Right lobe of liver (tissue), 6 donors: ENCODE data around the gene PEX11G. TPM values are rescaled to one million over a fixed set of nuclear protein-coding genes. Genes with fewer than 3 reads are reported as not detected.

ENCODE experiments used
- ATAC-seq, 4 donors: fragments of 200-7000 bp; cut with Tn5 transposase; one replicate each; pipeline ENCODE4 v1.9.1; 2020; ENCODE audit warnings: mild to moderate bottlenecking in 4 of 4, moderate library complexity in 4 of 4
- DNase-seq, 3 donors: peaks; one replicate each; pipeline ENCODE4 v3.0.0-alpha.2; 2020
- H3K27ac ChIP-seq, 3 donors: fragments of 200-600 bp; one replicate each; pipeline ENCODE4 v1.8.0; 2022
- H3K27me3 ChIP-seq, 2 donors: fragments of 200-600 bp; one replicate each; pipeline ENCODE4 v1.8.0; 2022
- H3K36me3 ChIP-seq, 4 donors: fragments of 200-600 bp; sonication (generic) in 1 of 4; one replicate each; pipeline versions ENCODE4 v1.5.1 to v1.8.0; 2017 to 2022; ENCODE audit warnings: control low read depth in 1 of 4
- H3K4me1 ChIP-seq, 4 donors: fragments of 200-600 bp; sonication (generic) in 1 of 4; one replicate each; pipeline versions ENCODE4 v1.5.1 to v1.8.0; 2017 to 2022; ENCODE audit warnings: control low read depth in 1 of 4
- H3K4me3 ChIP-seq, 3 donors: fragments of 200-600 bp; one replicate each; pipeline ENCODE4 v1.8.0; 2022
- H3K9me3 ChIP-seq, 4 donors: fragments of 200-600 bp; sonication (generic) in 1 of 4; one replicate each; pipeline versions ENCODE4 v1.5.1 to v1.8.0; 2017 to 2022; ENCODE audit warnings: control low read depth in 1 of 4
- POLR2A ChIP-seq: fragments of 450-650 bp; IDR thresholded peaks from one replicate; pipeline ENCODE4 v1.6.1; 2017; ENCODE audit warnings: antibody characterized with exemption, mild to moderate bottlenecking
- WGBS: methylation state at CpG from one replicate; pipeline ENCODE4 v1.1.6; 2018; ENCODE audit warnings: low coverage, low lambda C conversion rate; ENCODE audit not compliant: insufficient coverage; ENCODE audit errors: missing lambda C conversion rate; 5-methylcytosine and 5-hydroxymethylcytosine counted together
- intact Hi-C, 2 donors: fragments of 100-400 bp; cut with DNase I; formaldehyde crosslinking; loops; one replicate each; pipeline versions ENCODE4 v1.11.2 to v1.14.1; 2022
- total RNA-seq, 6 experiments: library from RNA; depleted of rRNA in 2 of 6; stranded (reverse); fragments of >200 nt in 2 of 6; fragmentation: NEBNext Ultra II Directional in 3 of 6; extraction: Animal tissue kit (Norgen Biotek cat#: 25700) in 3 of 6; gene quantifications; one replicate each; pipeline versions ENCODE4 v1.1.0 to v1.2.4, GENCODE V29; 2016 to 2023
- TF ChIP-seq, protein P1 (sequence below), 4 donors: fragments of 200-600 bp in 3 of 4; fragments of 450-650 bp in 1 of 4; IDR thresholded peaks; one replicate each; pipeline versions ENCODE4 v1.5.1 to v1.8.0; 2016 to 2022; ENCODE audit warnings: antibody characterized with exemption in 4 of 4, mild to moderate bottlenecking in 2 of 4
- donor health status: DM: no; HTN: yes; CAD: no.
- donor health status: DM: no; HTN: no; CAD: no.
- donor health status: DM: no; HTN: no; CAD: no.
- donor health status: DM: no; HTN: yes; CAD: no.
- donor health status: DM: no; HTN: yes; CAD: no.

The PEX11G gene
- total RNA-seq, 6 experiments from 2014 or later, result 4.8 to 14.3 (median 9.4) TPM

GRCh38 chr19:7522072-7522922 lies 33.5 kb upstream of the PEX11G start, which contains the start of gene MCOLN1:
Gene MCOLN1 (plus strand): TSS chr19:7522624. CDS start chr19:7522751, 127 bp downstream.
- Histone ChIP-seq H3K27ac (peak within 1 kb of the TSS; percentile 16 to 64 (median 63)), H3K9me3 (no peaks in the 10 kb centered on the region), H3K36me3 (peaks cover 0 to 7% (median 0%) of the 10 kb centered on the region in 4 donors), H3K27me3 (no peaks in the 10 kb centered on the region), H3K4me3 (peak within 1 kb of the TSS; percentile 56 to 77 (median 77)), H3K4me1 (peaks cover 0 to 32% (median 11%) of the 10 kb centered on the region in 4 donors)
- peak; percentile 99 to 100 (median 99) for DNase-seq
- ATAC-seq, result peak; percentile 73 to 88 (median 84)
- intact Hi-C loops, result no loop called here
- TF ChIP-seq POLR2A, result peak; percentile 67
- TF ChIP-seq, protein P1, sequence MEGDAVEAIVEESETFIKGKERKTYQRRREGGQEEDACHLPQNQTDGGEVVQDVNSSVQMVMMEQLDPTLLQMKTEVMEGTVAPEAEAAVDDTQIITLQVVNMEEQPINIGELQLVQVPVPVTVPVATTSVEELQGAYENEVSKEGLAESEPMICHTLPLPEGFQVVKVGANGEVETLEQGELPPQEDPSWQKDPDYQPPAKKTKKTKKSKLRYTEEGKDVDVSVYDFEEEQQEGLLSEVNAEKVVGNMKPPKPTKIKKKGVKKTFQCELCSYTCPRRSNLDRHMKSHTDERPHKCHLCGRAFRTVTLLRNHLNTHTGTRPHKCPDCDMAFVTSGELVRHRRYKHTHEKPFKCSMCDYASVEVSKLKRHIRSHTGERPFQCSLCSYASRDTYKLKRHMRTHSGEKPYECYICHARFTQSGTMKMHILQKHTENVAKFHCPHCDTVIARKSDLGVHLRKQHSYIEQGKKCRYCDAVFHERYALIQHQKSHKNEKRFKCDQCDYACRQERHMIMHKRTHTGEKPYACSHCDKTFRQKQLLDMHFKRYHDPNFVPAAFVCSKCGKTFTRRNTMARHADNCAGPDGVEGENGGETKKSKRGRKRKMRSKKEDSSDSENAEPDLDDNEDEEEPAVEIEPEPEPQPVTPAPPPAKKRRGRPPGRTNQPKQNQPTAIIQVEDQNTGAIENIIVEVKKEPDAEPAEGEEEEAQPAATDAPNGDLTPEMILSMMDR (IDR thresholded peaks at IDR 0.05), result no peak
- WGBS, result 2% methylated on average over 12 of the region's 65 CpGs

GRCh38 chr19:7521551-7522071 lies 32.8 kb upstream of the PEX11G start:
- peaks cover 0 to 7% (median 0%) of the 10 kb centered on the region in 4 donors for H3K36me3 ChIP-seq
- 69% methylated on average over 10 of the region's 10 CpGs for WGBS
- peaks cover 0 to 36% (median 11%) of the 10 kb centered on the region in 4 donors for H3K4me1 ChIP-seq
- intact Hi-C loops, result no loop called here
- no peaks in the 10 kb centered on the region for H3K9me3 ChIP-seq
- H3K27ac ChIP-seq, result peak overlapping the region in 2 of 3 donors; percentile 8 to 64
- no peaks in the 10 kb centered on the region for H3K27me3 ChIP-seq
- ATAC-seq (no peak), DNase-seq (no peak)
- no peak for TF ChIP-seq POLR2A
- TF ChIP-seq, protein P1 (IDR thresholded peaks at IDR 0.05), result no peak
- peak overlapping the region in 2 of 3 donors; percentile 15 to 77 for H3K4me3 ChIP-seq

GRCh38 chr19:7520131-7521051 lies 31.6 kb upstream of the PEX11G start:
- ATAC-seq, result peak; percentile 66 to 84 (median 76)
- Histone ChIP-seq H3K4me3 (no peak overlapping the region), H3K27me3 (no peaks in the 10 kb centered on the region), H3K27ac (peak overlapping the region in 2 of 3 donors; percentile 40 to 75), H3K4me1 (peaks cover 0 to 40% (median 11%) of the 10 kb centered on the region in 4 donors), H3K36me3 (peaks cover 0 to 7% (median 0%) of the 10 kb centered on the region in 4 donors), H3K9me3 (no peaks in the 10 kb centered on the region)
- TF ChIP-seq, protein P1 (IDR thresholded peaks at IDR 0.05), result no peak
- no peak for TF ChIP-seq POLR2A
- 40% methylated on average over 13 of the region's 51 CpGs for WGBS
- peak; percentile 76 to 94 (median 92) for DNase-seq
- intact Hi-C loops, result no loop called here
